ENCODE measurements around the gene WDR45B.

Gene WDR45B

DNA sequence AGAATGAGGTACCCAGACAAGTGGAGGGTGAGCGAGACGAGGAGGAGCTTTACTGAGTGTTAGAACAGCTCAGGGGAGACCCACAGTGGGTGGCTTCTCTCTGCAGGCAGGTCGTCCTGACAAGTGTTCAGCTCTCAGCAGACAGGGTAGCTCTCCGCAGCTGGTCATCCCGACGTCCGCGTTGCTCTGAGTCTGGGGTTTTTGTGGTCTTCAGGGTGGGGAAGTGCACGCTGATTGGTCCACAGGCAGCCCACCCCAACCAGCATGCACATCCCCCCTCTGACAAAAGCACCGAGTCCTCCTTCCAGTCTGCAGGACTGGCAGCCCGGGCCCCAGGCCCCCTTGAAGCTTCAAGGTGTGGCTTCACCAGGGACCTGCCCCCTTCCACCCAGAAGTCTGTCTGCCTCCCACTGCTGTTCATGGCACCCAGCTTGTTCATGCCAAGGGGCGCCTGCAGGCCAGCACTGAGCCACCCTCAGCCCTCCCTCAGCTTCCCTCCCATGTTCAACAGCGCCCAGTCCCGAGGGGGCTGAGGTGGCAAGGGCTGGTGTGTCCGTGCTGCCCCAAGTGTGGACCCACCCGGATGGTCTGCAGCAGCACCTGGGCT is 19.9 kb upstream of the WDR45B start:
- ChIA-PET POLR2A (no interaction called here), CTCF (interaction anchor here (0.7 to 2.9 kb wide), 25 partner anchors 9 to 534 kb away, joined by 3 to 29 read pairs (median 4); partner anchors contain the start of gene FN3KRP)
- no peaks in the 10 kb centered on the region for H3K27me3 ChIP-seq (replicated peaks in 2 of 5; ENCODE audit: control insufficient read depth in 4 of 5, insufficient read depth in 5 of 5, low read length in 4 of 5)
- H3K4me3 ChIP-seq (ENCODE audit: control insufficient read depth in 1 of 7, extremely low read depth in 1 of 7, insufficient read depth in 4 of 7, low read depth in 2 of 7, low read length in 6 of 7) = peak overlapping the region in 1 of 7 experiments; percentile 67
- H3K27ac ChIP-seq (ENCODE audit: insufficient read depth in 1 of 2, low read depth in 1 of 2, low read length in 2 of 2, poor library complexity in 1 of 2, severe bottlenecking in 2 of 2) = no peak overlapping the region
- H3K36me3 ChIP-seq (ENCODE audit: control insufficient read depth in 4 of 4, insufficient read depth in 4 of 4, low read length in 3 of 4) = no peaks in the 10 kb centered on the region
- no peak for DNase-seq
- peaks cover 0 to 19% (median 6%) of the 10 kb centered on the region in 4 experiments for H3K4me1 ChIP-seq (ENCODE audit: control extremely low read depth in 1 of 4, control insufficient read depth in 4 of 4, insufficient read depth in 4 of 4, low read length in 3 of 4)
- H3K9me3 ChIP-seq (ENCODE audit: control extremely low read depth in 1 of 5, control insufficient read depth in 4 of 5, insufficient read depth in 2 of 5, low read depth in 1 of 5, low read length in 4 of 5) = no peaks in the 10 kb centered on the region
- WGBS (ENCODE audit: insufficient coverage) = 76% methylated on average over 16 of the region's 16 CpGs

DNA sequence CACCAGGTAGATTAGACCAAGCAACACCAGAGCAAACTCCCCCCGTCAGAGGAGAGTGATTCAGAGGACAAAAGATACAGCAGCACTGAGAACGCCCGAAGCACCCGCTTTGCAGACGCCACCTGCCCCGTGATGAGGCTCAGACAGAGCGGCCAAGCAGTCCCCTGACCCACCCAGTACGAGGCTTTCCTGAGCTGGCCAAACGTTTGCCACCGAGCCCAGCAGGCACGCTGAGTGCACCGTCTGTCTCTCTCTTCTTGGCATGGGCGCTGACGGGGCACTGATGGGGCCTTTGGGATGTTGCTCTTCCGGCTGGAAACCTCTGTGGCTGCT is 19.4 kb upstream of the WDR45B start:
- ChIA-PET POLR2A (no interaction called here), CTCF (interaction anchor here (0.7 to 2.9 kb wide), 22 partner anchors 10 to 534 kb away, joined by 3 to 29 read pairs (median 3); partner anchors contain the start of gene FN3KRP)
- Histone ChIP-seq H3K27me3 (replicated peaks in 2 of 5; ENCODE audit: control insufficient read depth in 4 of 5, insufficient read depth in 5 of 5, low read length in 4 of 5) (no peaks in the 10 kb centered on the region), H3K36me3 (ENCODE audit: control insufficient read depth in 4 of 4, insufficient read depth in 4 of 4, low read length in 3 of 4) (no peaks in the 10 kb centered on the region), H3K4me1 (ENCODE audit: control extremely low read depth in 1 of 4, control insufficient read depth in 4 of 4, insufficient read depth in 4 of 4, low read length in 3 of 4) (peaks cover 0 to 19% (median 6%) of the 10 kb centered on the region in 4 experiments), H3K4me3 (ENCODE audit: control insufficient read depth in 1 of 7, extremely low read depth in 1 of 7, insufficient read depth in 4 of 7, low read depth in 2 of 7, low read length in 6 of 7) (no peak overlapping the region), H3K27ac (ENCODE audit: insufficient read depth in 1 of 2, low read depth in 1 of 2, low read length in 2 of 2, poor library complexity in 1 of 2, severe bottlenecking in 2 of 2) (no peak overlapping the region), H3K9me3 (ENCODE audit: control extremely low read depth in 1 of 5, control insufficient read depth in 4 of 5, insufficient read depth in 2 of 5, low read depth in 1 of 5, low read length in 4 of 5) (no peaks in the 10 kb centered on the region)
- 100% methylated on average over 13 of the region's 15 CpGs for WGBS (ENCODE audit: insufficient coverage)
- no peak for DNase-seq

GRCh38 chr17:82666931-82667667 is 18.9 kb upstream of the WDR45B start:
- no peak overlapping the region for H3K4me3 ChIP-seq (ENCODE audit: control insufficient read depth in 1 of 7, extremely low read depth in 1 of 7, insufficient read depth in 4 of 7, low read depth in 2 of 7, low read length in 6 of 7)

GRCh38 chr17:82665891-82666290 is 17.6 kb upstream of the WDR45B start:
- ChIA-PET POLR2A (no interaction called here), CTCF (interaction anchor here (0.8 to 1.8 kb wide), 3 partner anchors 12 to 104 kb away, joined by 3 to 5 read pairs (median 4); no protein-coding TSS in a partner anchor)
- Histone ChIP-seq H3K4me1 (ENCODE audit: control extremely low read depth in 1 of 4, control insufficient read depth in 4 of 4, insufficient read depth in 4 of 4, low read length in 3 of 4) (peaks cover 0 to 19% (median 6%) of the 10 kb centered on the region in 4 experiments), H3K27ac (ENCODE audit: insufficient read depth in 1 of 2, low read depth in 1 of 2, low read length in 2 of 2, poor library complexity in 1 of 2, severe bottlenecking in 2 of 2) (no peak overlapping the region), H3K27me3 (replicated peaks in 2 of 5; ENCODE audit: control insufficient read depth in 4 of 5, insufficient read depth in 5 of 5, low read length in 4 of 5) (no peaks in the 10 kb centered on the region), H3K4me3 (ENCODE audit: control insufficient read depth in 1 of 7, extremely low read depth in 1 of 7, insufficient read depth in 4 of 7, low read depth in 2 of 7, low read length in 6 of 7) (no peak overlapping the region), H3K36me3 (ENCODE audit: control insufficient read depth in 4 of 4, insufficient read depth in 4 of 4, low read length in 3 of 4) (peaks cover 0 to 6% (median 1%) of the 10 kb centered on the region in 4 experiments), H3K9me3 (ENCODE audit: control extremely low read depth in 1 of 5, control insufficient read depth in 4 of 5, insufficient read depth in 2 of 5, low read depth in 1 of 5, low read length in 4 of 5) (no peaks in the 10 kb centered on the region)
- no peak for DNase-seq
- WGBS (ENCODE audit: insufficient coverage) = 100% methylated on average over 4 of the region's 6 CpGs

More at GRCh38 chr17:82666931-82667667, 18.9 kb upstream of the WDR45B start:
- peaks cover 0 to 19% (median 6%) of the 10 kb centered on the region in 4 experiments for H3K4me1 ChIP-seq (ENCODE audit: control extremely low read depth in 1 of 4, control insufficient read depth in 4 of 4, insufficient read depth in 4 of 4, low read length in 3 of 4)
- no peak overlapping the region for H3K27ac ChIP-seq (ENCODE audit: insufficient read depth in 1 of 2, low read depth in 1 of 2, low read length in 2 of 2, poor library complexity in 1 of 2, severe bottlenecking in 2 of 2)
- CTCF ChIA-PET = interaction anchor here (0.7 to 2.9 kb wide), 12 partner anchors 9 to 535 kb away, joined by 3 to 29 read pairs (median 5); partner anchors contain the start of gene FN3KRP
- 91% methylated on average over 25 of the region's 28 CpGs for WGBS (ENCODE audit: insufficient coverage)
- H3K36me3 ChIP-seq (ENCODE audit: control insufficient read depth in 4 of 4, insufficient read depth in 4 of 4, low read length in 3 of 4) = peaks cover 0 to 1% (median 0%) of the 10 kb centered on the region in 4 experiments
- no peaks in the 10 kb centered on the region for H3K27me3 ChIP-seq (replicated peaks in 2 of 5; ENCODE audit: control insufficient read depth in 4 of 5, insufficient read depth in 5 of 5, low read length in 4 of 5)
- POLR2A ChIA-PET = no interaction called here
- H3K9me3 ChIP-seq (ENCODE audit: control extremely low read depth in 1 of 5, control insufficient read depth in 4 of 5, insufficient read depth in 2 of 5, low read depth in 1 of 5, low read length in 4 of 5) = no peaks in the 10 kb centered on the region
- no peak for DNase-seq

GRCh38 chr17:82665217-82665616 is 17.0 kb upstream of the WDR45B start:
- no peaks in the 10 kb centered on the region for H3K9me3 ChIP-seq (ENCODE audit: control extremely low read depth in 1 of 5, control insufficient read depth in 4 of 5, insufficient read depth in 2 of 5, low read depth in 1 of 5, low read length in 4 of 5)
- no peaks in the 10 kb centered on the region for H3K27me3 ChIP-seq (replicated peaks in 2 of 5; ENCODE audit: control insufficient read depth in 4 of 5, insufficient read depth in 5 of 5, low read length in 4 of 5)
- H3K27ac ChIP-seq (ENCODE audit: insufficient read depth in 1 of 2, low read depth in 1 of 2, low read length in 2 of 2, poor library complexity in 1 of 2, severe bottlenecking in 2 of 2) = no peak overlapping the region
- H3K4me1 ChIP-seq (ENCODE audit: control extremely low read depth in 1 of 4, control insufficient read depth in 4 of 4, insufficient read depth in 4 of 4, low read length in 3 of 4) = peaks cover 0 to 19% (median 6%) of the 10 kb centered on the region in 4 experiments
- DNase-seq = no peak
- H3K36me3 ChIP-seq (ENCODE audit: control insufficient read depth in 4 of 4, insufficient read depth in 4 of 4, low read length in 3 of 4) = peaks cover 0 to 11% (median 3%) of the 10 kb centered on the region in 4 experiments
- H3K4me3 ChIP-seq (ENCODE audit: control insufficient read depth in 1 of 7, extremely low read depth in 1 of 7, insufficient read depth in 4 of 7, low read depth in 2 of 7, low read length in 6 of 7) = no peak overlapping the region
- WGBS (ENCODE audit: insufficient coverage) = 96% methylated on average over 7 of the region's 11 CpGs
- ChIA-PET POLR2A (no interaction called here), CTCF (interaction anchor here (1.1 to 1.8 kb wide), 3 partner anchors 13 to 104 kb away, joined by 3 to 5 read pairs (median 4); no protein-coding TSS in a partner anchor)

DNA sequence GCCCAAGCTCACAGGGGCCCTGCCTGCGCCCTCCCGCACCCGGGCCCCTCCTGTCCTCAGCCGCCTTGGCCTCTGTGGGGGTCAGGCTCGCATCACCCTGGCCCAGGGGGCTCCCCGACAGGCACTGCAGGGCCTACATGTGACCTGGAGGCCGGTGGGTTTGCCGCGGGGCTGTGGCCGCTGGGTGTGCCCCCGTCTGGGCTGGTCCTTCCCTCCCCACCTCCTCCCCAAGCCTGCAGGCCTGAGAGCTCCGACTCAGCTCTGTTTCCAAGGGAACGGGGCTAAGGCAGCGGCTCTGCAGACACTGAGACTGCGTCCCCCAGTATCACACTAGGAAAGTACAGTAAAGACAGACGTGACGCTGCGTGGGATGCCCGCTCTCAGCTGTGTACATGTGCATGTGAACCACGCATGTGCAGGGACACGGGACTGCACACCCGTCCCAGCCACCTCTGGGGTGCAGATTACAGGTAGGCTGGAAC is 16.5 kb upstream of the WDR45B start:
- no peak for DNase-seq
- ChIA-PET POLR2A (no interaction called here), CTCF (interaction anchor here (0.8 to 1.8 kb wide), 4 partner anchors 13 to 105 kb away, joined by 3 to 5 read pairs (median 4); no protein-coding TSS in a partner anchor)
- no peak overlapping the region for H3K27ac ChIP-seq (ENCODE audit: insufficient read depth in 1 of 2, low read depth in 1 of 2, low read length in 2 of 2, poor library complexity in 1 of 2, severe bottlenecking in 2 of 2)
- peaks cover 0 to 19% (median 6%) of the 10 kb centered on the region in 4 experiments for H3K4me1 ChIP-seq (ENCODE audit: control extremely low read depth in 1 of 4, control insufficient read depth in 4 of 4, insufficient read depth in 4 of 4, low read length in 3 of 4)
- peaks cover 0 to 15% (median 3%) of the 10 kb centered on the region in 4 experiments for H3K36me3 ChIP-seq (ENCODE audit: control insufficient read depth in 4 of 4, insufficient read depth in 4 of 4, low read length in 3 of 4)
- no peaks in the 10 kb centered on the region for H3K9me3 ChIP-seq (ENCODE audit: control extremely low read depth in 1 of 5, control insufficient read depth in 4 of 5, insufficient read depth in 2 of 5, low read depth in 1 of 5, low read length in 4 of 5)
- WGBS (ENCODE audit: insufficient coverage) = 93% methylated on average over 20 of the region's 22 CpGs
- no peak overlapping the region for H3K4me3 ChIP-seq (ENCODE audit: control insufficient read depth in 1 of 7, extremely low read depth in 1 of 7, insufficient read depth in 4 of 7, low read depth in 2 of 7, low read length in 6 of 7)
- no peaks in the 10 kb centered on the region for H3K27me3 ChIP-seq (replicated peaks in 2 of 5; ENCODE audit: control insufficient read depth in 4 of 5, insufficient read depth in 5 of 5, low read length in 4 of 5)

GRCh38 chr17:82664276-82664575 is 16.0 kb upstream of the WDR45B start:
- Histone ChIP-seq H3K36me3 (ENCODE audit: control insufficient read depth in 4 of 4, insufficient read depth in 4 of 4, low read length in 3 of 4) (peaks cover 0 to 21% (median 3%) of the 10 kb centered on the region in 4 experiments), H3K4me1 (ENCODE audit: control extremely low read depth in 1 of 4, control insufficient read depth in 4 of 4, insufficient read depth in 4 of 4, low read length in 3 of 4) (peaks cover 0 to 19% (median 6%) of the 10 kb centered on the region in 4 experiments), H3K27me3 (replicated peaks in 2 of 5; ENCODE audit: control insufficient read depth in 4 of 5, insufficient read depth in 5 of 5, low read length in 4 of 5) (no peaks in the 10 kb centered on the region), H3K4me3 (ENCODE audit: control insufficient read depth in 1 of 7, extremely low read depth in 1 of 7, insufficient read depth in 4 of 7, low read depth in 2 of 7, low read length in 6 of 7) (no peak overlapping the region), H3K9me3 (ENCODE audit: control extremely low read depth in 1 of 5, control insufficient read depth in 4 of 5, insufficient read depth in 2 of 5, low read depth in 1 of 5, low read length in 4 of 5) (no peaks in the 10 kb centered on the region), H3K27ac (ENCODE audit: insufficient read depth in 1 of 2, low read depth in 1 of 2, low read length in 2 of 2, poor library complexity in 1 of 2, severe bottlenecking in 2 of 2) (no peak overlapping the region)
- DNase-seq = no peak
- WGBS (ENCODE audit: insufficient coverage) = 94% methylated on average over 15 of the region's 17 CpGs
- ChIA-PET CTCF (interaction anchor here (0.8 to 1.8 kb wide), 2 partner anchors 104 to 105 kb away, joined by 4 to 5 read pairs; no protein-coding TSS in a partner anchor), POLR2A (no interaction called here)

Measured in common myeloid progenitor, CD34-positive (primary cell).